Measurements from ENCODE around the gene ESD. TPM values are rescaled to one million over a fixed set of nuclear protein-coding genes. Genes with fewer than 3 reads are reported as not detected.

Gene ESD
- total and polyA plus RNA-seq, 4 donors, result 78.9 to 167 (median 99.1) TPM

DNA sequence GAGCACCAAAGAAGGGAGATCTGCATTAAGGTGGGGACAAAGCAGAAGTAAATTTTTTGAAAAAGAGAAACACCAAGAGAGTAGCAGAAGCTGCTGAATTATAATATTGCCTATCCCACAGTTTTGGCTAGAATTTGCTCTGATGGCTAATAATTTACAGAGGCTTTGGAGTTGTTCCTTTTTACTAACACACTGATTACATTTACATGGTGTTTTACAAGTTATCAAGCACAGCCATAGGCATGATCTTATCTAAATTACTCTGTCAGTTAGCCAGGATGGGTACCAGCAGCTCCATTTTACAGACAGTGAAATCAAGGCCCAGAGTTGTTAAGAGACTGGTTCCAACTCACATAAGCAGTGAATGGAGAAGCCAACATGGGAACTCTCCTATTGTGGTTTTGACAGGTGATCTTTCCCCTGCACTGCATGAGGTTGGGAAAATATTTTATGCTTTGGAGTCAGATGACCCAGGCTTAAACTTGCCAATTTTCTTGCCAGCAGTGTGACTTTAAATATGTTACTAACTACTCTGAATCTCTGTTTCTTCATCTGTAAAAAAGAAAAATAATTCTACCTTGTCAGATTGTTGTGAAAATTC, 33.5 kb upstream of the ESD start:
- Histone ChIP-seq H3K27me3 (ENCODE audit: control insufficient read depth in 3 of 3, insufficient read depth in 3 of 3, low read length in 2 of 3) (no peaks in the 10 kb centered on the region), H3K4me3 (no peak overlapping the region), H3K4me1 (ENCODE audit: control insufficient read depth in 5 of 5, insufficient read depth in 5 of 5, low read length in 5 of 5) (no peaks in the 10 kb centered on the region), H3K9ac (ENCODE audit: insufficient read depth in 1 of 2, low read length in 2 of 2) (no peak overlapping the region), H3K9me3 (ENCODE audit: control insufficient read depth in 4 of 4, insufficient read depth in 3 of 4, low read length in 3 of 4) (no peaks in the 10 kb centered on the region), H3K36me3 (ENCODE audit: control insufficient read depth in 4 of 4, insufficient read depth in 4 of 4, low read length in 4 of 4) (no peaks in the 10 kb centered on the region), H3K27ac (ENCODE audit: low read depth in 1 of 2, low read length in 1 of 2) (no peak overlapping the region)
- DNase-seq, result no peak
- TF ChIP-seq, protein P1, sequence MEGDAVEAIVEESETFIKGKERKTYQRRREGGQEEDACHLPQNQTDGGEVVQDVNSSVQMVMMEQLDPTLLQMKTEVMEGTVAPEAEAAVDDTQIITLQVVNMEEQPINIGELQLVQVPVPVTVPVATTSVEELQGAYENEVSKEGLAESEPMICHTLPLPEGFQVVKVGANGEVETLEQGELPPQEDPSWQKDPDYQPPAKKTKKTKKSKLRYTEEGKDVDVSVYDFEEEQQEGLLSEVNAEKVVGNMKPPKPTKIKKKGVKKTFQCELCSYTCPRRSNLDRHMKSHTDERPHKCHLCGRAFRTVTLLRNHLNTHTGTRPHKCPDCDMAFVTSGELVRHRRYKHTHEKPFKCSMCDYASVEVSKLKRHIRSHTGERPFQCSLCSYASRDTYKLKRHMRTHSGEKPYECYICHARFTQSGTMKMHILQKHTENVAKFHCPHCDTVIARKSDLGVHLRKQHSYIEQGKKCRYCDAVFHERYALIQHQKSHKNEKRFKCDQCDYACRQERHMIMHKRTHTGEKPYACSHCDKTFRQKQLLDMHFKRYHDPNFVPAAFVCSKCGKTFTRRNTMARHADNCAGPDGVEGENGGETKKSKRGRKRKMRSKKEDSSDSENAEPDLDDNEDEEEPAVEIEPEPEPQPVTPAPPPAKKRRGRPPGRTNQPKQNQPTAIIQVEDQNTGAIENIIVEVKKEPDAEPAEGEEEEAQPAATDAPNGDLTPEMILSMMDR (IDR thresholded peaks at IDR 0.05; ENCODE audit: control extremely low read depth, extremely low read depth), result no peak
- no peak for ATAC-seq (ENCODE audit: insufficient read depth, low FRiP score)

GRCh38 chr13:46822551-46822950, 25.6 kb upstream of the ESD start:
- no peak for DNase-seq
- no peak for ATAC-seq (ENCODE audit: insufficient read depth, low FRiP score)
- Histone ChIP-seq H3K36me3 (ENCODE audit: control insufficient read depth in 4 of 4, insufficient read depth in 4 of 4, low read length in 4 of 4) (no peaks in the 10 kb centered on the region), H3K27me3 (ENCODE audit: control insufficient read depth in 3 of 3, insufficient read depth in 3 of 3, low read length in 2 of 3) (no peaks in the 10 kb centered on the region), H3K9me3 (ENCODE audit: control insufficient read depth in 4 of 4, insufficient read depth in 3 of 4, low read length in 3 of 4) (no peaks in the 10 kb centered on the region), H3K4me1 (ENCODE audit: control insufficient read depth in 5 of 5, insufficient read depth in 5 of 5, low read length in 5 of 5) (no peaks in the 10 kb centered on the region), H3K9ac (ENCODE audit: insufficient read depth in 1 of 2, low read length in 2 of 2) (no peak overlapping the region), H3K4me3 (no peak overlapping the region), H3K27ac (ENCODE audit: low read depth in 1 of 2, low read length in 1 of 2) (no peak overlapping the region)
- TF ChIP-seq, protein P1 (IDR thresholded peaks at IDR 0.05; ENCODE audit: control extremely low read depth, extremely low read depth), result no peak
- 86 to 90% methylated on average over 2 of the region's 2 CpGs for WGBS, 2 donors

DNA sequence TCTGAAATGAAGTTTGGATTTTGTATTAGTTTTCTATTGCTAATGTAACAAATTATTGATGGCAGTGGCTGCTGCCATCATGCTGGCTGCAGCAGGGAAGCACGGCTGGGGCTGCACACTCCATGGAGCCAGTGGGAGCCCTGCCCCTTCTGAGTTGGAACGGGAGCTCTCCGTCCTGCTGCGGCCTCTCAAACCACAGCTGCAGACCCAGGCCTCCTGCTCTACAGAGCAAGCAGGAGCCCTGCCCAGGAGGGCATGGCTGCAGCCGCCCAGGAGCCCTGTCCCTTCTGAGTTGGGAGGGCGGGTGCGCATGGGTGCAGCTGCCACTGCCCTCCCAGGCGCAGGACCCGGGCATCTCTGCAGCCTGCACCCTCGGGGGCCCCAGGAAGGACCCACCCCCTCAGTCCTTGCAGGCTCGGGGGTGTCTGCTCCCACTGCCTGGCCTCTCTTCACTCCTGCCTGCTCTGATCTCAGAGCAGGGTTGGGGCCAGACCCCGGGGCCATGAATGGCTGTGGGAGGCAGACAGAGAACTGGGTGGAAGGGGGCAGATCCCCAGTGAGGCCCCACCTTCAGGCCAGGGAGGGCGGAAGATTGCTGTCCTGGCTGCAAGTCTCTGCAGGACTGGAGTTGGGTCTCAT, 21.0 kb upstream of the ESD start:
- Histone ChIP-seq H3K9ac (ENCODE audit: insufficient read depth in 1 of 2, low read length in 2 of 2) (no peak overlapping the region), H3K4me1 (ENCODE audit: control insufficient read depth in 5 of 5, insufficient read depth in 5 of 5, low read length in 5 of 5) (no peaks in the 10 kb centered on the region), H3K27ac (ENCODE audit: low read depth in 1 of 2, low read length in 1 of 2) (no peak overlapping the region), H3K4me3 (no peak overlapping the region), H3K27me3 (ENCODE audit: control insufficient read depth in 3 of 3, insufficient read depth in 3 of 3, low read length in 2 of 3) (no peaks in the 10 kb centered on the region), H3K9me3 (ENCODE audit: control insufficient read depth in 4 of 4, insufficient read depth in 3 of 4, low read length in 3 of 4) (no peaks in the 10 kb centered on the region), H3K36me3 (ENCODE audit: control insufficient read depth in 4 of 4, insufficient read depth in 4 of 4, low read length in 4 of 4) (no peaks in the 10 kb centered on the region)
- 89 to 95% methylated on average over 9 to 13 of the region's 13 CpGs for WGBS, 2 donors
- no peak for ATAC-seq (ENCODE audit: insufficient read depth, low FRiP score)
- DNase-seq, result no peak
- TF ChIP-seq, protein P1 (IDR thresholded peaks at IDR 0.05; ENCODE audit: control extremely low read depth, extremely low read depth), result no peak

All from lung (tissue), 12 donors.